Renal pelvis (tissue), 4 donors: ENCODE data around the gene CCNT1. TPM values are rescaled to one million over a fixed set of nuclear protein-coding genes. Genes with fewer than 3 reads are reported as not detected.
A peak's percentile ranks its signal among the peaks of the same experiment; 100 is the strongest.
"Not testable (repeated sequence)": the region's sequence is repeated elsewhere in the genome, so short reads cannot be mapped to it uniquely, and the experiment has no call there.

Source experiments
- DNase-seq: peaks from one replicate; pipeline ENCODE4 v3.0.0-alpha.2; 2013
- polyA plus RNA-seq, 3 donors: library from polyadenylated mRNA; unstranded; fragments of 120-200 nt; gene quantifications; one replicate each; pipeline ENCODE4 v1.2.1, GENCODE V29; 2013; ENCODE audit not compliant: insufficient read length in 3 of 3

The CCNT1 gene
- polyA plus RNA-seq, 3 donors: 26.6 to 35.1 (median 31.7) TPM

DNA sequence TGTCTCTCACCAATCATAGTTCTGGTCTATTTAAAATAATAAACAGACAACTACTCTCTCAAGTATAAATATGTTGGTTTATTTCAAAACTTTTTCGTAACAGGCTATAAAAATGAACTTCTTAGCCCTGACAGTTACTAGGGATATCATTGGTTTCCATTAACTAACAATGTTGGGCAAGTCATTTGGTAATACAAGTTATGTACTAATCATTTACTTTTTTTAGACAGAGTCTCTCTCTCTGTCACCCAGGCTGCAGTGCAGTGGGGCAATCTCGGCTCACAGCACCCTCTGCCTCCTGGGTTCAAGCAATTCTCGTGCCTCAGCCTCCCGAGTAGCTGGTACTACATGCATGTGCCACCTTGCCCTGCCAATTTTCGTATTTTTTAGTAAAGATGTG lies 19.9 kb downstream of the CCNT1 start:
- DNase-seq: no peak

DNA sequence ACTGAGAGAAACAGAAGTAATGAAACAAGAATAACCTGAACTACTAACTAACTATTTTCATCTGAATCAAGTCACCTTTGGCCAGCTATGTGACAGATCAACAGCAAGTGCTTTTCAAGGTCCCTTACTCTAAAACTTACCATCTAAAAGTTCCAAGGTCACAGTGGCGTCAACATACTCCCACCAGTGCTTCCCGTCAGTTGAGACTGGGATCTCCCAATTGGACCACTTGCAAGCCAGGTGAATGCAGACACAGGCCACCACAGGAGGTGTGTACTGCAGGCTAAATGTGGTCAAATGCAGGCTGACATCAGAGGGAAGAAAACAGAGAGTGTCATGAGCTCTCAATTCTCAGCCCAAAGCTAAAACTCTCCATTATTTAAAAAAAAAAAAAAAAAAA lies 20.6 kb downstream of the CCNT1 start:
- DNase-seq: no peak

DNA sequence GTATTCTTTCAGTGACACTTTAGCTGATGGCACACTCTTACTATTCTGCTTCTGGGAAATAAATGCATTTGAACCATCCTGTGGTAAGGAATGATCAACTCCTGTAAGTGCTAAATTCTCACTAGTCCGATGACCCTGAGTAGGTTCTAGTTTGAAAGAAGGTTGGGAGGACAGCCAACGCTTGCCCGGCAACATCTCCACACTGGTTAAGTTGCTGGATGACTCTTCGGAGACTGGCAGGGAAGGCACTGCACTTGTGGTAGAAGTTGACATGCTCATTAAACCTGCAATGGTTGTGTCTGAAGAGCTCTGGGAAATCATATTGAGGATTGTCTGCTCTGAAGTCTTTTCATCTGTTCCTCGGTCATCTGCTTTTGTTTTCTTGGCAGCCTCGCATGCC lies 22.5 kb downstream of the CCNT1 start:
- DNase-seq: no peak

DNA sequence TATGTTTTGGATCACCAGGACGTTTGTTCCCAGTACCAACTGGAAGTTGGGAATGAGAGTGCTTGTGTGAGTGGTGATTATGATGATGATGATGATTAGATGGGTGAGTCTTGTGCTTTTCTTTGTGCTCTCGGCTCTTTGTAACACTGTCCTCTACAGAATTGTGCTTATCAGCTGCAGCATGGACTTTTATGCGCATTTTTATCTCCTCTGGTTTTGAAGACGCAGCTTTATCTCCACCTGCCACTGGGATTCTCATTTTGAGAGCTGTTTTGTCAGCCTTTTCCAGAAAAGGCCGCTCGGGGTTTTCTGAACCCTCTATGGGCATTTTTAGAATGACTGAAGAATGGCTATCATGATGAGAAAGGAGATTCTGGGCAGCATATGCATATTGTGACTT lies 22.9 kb downstream of the CCNT1 start:
- no peak for DNase-seq

DNA sequence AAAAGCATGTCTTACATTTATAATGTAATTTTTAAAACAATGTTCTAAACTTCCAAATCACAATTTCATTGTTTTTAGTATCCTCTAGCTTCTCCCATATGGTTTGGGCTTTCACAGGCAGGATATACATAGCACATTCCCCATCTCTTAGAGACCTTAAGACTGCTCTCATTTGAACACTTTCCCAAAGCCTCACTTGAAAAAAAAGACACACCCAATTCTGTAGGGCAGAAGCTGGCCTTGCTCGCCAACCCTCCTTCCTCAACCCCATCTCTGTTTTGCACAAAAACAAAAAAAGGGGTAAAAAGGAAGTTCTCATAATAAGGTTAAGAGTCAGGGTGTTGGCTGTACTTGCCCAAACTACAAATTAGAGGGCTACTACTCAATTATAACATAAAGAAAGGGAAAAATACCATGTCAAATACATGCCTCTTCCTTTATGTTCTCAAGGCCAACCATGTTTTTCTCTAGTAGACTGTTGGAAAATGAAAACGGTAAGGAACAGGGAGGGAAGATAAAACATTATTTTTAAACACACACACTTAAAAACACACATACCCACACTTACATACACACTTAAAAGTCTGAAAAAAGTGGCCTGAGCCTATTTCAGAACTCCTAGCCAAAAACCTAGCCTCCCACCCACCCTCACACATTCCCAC lies 24.6 kb downstream of the CCNT1 start:
- DNase-seq: no peak

DNA sequence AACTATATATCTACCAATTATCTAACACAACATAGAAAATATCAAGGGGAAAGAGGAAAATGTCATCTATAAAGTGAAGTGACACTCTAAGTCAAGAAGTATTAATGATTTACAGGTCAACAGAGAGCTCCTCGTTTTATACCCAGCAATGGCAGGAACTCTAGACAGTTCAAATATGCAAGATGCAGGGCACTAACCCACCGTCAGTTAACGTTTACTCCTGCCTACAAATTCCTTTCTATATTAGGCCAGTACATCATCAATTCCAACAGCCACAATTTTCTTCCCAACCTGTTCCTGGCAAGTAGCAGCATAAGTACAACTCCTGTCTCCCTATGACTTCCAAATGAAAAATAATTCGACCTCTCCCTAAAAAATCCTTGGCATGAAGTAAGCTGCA lies 25.5 kb downstream of the CCNT1 start:
- no peak for DNase-seq

DNA sequence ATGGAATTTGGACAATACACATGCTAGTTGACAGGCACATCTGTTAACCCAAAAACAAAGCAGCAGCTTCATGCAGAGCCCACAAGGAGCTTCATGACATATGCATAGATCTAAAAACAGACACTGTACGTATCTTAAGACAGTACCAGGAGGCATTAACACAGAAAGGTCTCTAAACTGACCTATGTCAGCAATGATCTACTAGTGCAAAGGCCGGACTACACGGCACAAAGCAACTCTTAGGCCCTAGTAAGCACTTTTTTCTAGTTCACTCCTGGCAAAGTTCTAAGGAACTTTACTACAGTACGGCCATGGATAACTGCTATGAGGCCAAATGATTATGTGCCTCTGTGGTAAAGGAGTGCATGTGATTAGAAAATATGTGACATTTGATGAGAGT lies 26.1 kb downstream of the CCNT1 start:
- DNase-seq: no peak

DNA sequence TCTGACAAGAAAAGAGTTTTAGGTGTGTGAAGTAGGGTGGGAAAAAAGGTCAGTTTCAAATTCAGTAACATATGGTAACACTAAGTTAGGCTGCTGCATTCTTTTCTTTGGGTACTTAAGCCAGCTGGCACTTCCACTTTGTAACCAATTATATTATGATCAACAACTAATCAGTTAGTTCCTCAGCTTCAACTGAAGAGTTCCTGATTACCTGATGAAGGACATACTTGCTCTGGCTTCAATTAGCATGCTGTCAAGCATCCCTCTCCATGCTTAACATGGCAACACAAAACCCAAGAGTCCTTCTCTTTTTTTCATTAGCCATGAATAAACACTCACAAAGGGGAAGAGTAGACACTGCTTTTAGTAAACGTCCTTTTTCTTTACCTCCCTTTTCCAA lies 27.7 kb downstream of the CCNT1 start:
- DNase-seq: no peak

DNA sequence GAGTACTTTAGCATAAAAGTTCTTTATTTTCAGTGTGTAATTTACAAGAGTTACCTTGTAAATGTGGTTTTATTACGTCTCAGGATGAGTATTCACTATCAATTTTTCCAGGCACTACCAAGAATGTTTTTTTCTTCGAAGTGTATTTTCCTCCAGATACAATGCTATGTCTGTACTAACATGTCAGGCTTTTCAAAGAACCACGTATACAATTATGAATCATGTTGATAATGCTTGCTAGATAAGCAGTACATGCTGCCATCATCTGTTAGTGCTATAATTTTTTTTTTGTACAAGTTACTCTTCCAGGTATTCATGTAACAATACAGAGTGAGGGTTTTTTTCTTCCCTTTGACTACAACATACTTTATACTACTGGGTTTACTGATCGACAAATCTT lies 28.9 kb downstream of the CCNT1 start:
- DNase-seq: no peak

DNA sequence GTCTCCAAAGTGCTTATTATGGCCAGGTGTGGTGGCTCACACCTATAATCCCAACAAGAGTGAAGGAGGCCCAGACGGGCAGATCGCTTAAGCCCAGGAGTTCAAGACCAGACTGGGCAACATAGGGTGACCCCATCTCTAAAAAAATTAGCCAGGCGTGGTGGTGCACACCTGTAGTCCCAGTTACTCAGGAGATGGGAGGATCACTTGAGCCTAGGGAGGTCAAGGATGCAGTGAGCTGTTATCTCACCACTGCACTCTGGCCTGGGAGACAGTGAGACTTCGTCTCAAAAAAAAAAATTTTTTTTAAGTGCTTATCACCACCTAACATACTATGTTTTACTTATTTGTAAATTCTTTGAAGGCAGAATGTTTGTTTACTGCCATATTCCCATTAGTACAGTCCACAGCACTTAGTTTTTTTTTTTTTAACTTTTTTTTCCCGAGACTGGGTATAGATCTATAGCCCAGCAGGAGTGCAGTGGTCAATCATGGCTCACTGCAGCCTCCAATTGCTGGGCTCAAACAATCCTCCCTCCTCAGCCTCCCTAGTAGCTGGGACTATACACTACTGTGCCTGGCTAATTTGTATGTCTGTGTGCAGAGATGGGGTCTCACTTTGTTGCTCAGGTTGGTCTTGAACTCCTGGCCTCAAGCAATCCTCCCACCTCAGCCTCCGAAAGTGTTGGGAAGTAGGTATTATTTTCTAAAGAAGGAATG lies 29.7 kb downstream of the CCNT1 start:
- DNase-seq: no peak

DNA sequence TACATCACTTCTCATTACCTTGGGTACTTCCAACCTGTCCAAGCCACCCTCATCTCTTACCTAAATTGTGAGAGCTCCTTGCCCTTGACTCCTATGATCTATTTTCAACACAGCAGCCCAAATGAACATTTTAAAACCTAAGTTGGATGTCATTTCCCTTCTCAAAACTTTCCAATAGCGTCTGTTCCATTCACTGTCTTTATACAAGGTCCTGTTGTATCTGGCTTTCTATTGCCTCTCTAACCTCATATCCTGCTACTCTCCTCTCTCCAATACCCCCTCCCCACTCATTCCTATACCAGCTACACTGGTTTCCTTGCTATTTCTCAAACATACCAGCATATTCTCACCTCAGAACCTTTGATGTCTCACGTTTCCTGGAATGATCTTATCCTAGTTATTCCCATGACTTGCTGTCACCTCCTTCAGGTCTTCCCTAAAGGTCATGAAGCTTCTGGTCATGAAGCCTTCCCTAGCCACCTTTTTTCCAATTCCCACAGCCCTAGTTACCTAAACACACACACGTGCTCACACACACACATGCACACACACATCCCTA lies 30.4 kb downstream of the CCNT1 start:
- DNase-seq: no peak

DNA sequence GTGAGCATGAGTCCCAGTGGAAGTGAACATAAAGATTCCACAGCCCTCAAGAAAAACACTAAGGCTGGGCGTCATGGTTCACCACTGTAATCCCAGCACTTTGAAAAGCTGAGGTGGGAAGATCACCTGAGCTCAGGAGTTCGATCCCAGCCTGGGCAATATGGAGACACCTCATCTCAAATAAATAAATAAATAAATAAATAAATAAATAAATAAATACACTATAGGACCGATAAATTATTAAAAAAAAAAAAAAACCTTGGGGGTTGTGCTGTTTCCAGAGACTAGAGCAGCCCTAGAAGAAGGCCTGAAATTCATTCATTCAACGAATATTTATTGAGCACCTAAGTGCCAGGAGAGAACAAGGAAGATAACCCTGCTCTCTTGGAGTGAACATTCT lies 33.0 kb downstream of the CCNT1 start:
- no peak for DNase-seq

DNA sequence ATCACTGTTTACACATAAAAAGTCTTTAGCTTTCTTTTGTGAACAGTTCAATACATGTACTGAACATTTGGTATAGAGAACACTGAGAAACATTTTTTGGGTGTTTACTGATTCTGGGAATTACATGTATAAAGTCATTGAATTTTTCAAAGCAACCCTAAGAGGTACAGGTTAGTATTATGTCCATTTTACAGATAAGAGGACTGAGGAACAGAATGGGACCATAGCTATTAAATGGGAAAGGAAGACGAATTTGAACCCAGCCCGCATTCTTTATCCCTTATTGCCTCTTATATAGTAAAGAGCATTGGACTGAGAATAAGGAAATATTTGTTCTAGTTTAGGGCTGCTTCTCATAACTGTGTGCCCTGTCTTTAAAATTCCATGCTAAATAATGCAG lies 33.6 kb downstream of the CCNT1 start:
- no peak for DNase-seq

DNA sequence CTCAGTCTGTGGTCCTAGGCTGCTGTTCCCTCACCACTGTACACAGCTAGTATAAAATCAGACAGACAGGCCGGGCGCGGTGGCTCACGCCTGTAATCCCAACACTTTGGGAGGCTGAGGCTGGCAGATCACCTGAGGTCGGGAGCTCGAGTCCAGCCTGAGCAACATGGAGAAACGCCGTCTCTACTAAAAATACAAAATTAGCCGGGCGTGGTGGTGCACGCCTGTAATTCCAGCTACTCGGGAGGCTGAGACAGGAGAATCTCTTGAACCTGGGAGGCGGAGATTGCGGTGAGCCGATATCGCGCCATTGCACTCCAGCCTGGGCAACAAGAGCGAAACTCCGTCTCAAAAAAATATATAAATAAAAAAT lies 34.0 kb downstream of the CCNT1 start:
- DNase-seq: not testable (repeated sequence)

DNA sequence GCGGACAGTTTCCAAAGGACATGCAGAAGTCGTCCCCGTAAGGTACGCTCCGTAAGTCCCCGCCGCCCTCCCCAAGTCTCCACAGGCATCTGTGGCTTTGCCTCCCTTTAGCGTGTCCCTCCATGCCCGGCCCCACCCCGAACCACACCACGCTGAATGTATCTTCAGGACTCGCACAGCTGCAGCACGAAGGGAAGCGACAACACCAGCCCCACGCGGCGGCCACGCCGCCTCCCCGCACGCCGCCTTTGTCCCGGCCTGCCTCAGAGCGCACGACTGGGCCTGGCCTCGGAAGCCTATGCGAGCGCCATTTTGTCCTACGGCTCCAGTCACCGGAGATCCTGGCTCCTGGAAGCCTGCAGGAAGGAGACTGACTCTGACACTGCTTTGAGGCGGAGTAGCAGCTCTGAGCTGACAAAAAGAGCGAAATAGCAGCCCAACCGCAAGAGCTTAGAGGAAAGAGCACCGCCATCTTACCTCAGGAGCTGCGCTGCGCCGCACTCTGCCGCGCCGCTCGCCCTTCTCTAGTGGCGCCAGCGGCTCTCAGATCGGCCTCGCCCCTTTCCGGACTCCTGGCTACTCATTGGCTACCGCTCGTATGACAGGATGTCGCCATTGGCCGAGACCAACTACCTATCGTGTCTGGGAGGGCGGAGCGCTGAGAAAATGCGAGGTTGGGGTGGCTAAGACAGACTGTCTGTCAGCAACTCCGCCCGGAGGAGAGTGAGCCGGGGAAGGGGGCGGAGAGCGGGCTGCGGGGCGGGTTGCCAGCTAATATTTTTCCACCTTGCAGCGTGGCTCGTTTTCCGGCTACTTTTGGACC lies 34.6 kb downstream of the CCNT1 start, which contains the start of gene KANSL2:
TSS of gene KANSL2 (minus strand) at position 529 of the 823 bp plus-strand sequence. CDS start 606 bp downstream, outside the sequence.
- DNase-seq: peak; percentile 99

DNA sequence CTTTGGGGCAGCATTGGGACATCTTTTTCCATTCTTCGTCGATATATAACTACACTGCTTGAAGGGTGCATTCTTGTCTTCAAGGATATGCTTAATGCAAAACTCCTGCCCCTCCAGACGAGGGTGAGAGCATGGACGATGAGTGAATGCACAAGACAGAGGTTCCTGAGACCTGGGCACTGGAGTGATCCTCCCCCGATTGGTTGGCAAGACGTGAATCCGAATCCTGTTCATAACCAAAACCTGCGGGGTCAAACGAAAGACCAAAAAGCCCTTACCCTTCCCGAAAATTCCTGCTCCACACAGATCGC lies 35.2 kb downstream of the CCNT1 start:
- peak; percentile 19 for DNase-seq

DNA sequence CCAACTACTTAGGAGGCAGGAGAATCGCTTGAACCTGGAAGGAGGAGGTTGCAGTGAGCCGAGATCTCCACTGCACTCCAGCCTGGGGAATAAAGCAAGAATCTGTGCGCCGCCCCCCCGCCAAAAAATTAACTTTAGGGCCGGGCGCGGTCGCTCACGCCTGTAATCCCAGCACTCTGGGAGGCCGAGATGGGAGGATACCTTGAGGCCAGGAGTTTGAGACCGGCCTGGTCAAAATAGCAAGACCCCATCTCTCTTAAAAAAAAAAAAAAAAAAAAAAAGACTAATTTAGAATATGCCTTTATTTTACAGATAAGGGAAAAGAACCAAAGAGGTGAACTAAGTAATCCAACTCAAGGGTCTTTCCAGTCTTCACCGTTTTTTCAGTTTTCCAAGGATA lies 35.6 kb downstream of the CCNT1 start:
- no peak for DNase-seq

DNA sequence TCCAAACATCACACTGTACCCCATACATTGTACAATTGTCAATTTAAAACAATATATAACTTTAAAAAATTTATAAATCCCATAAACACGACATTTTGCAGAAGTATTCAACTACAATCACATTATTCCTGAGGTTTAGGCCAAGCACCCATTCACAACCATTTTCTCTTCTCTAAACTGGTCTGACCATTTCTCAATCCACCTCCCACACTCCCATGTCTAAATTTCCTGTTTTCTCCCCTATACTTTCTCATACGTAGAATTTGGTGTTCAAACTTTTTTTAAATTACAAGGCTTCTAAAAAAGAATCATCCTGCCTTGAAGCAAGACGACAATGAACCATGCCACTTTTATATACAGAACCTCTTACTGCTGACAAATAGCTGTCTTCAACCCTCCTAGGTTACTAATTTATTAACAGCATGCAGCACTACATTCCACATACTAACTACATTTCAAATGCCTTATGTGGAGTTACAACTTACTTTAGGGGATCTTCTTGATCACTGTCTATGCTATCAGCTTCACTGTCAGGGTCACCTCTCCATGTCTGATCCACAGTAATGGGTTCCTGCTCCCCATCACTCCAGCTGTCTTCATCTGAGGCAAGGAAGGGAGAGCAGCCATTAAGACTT lies 37.8 kb downstream of the CCNT1 start:
- no peak for DNase-seq

DNA sequence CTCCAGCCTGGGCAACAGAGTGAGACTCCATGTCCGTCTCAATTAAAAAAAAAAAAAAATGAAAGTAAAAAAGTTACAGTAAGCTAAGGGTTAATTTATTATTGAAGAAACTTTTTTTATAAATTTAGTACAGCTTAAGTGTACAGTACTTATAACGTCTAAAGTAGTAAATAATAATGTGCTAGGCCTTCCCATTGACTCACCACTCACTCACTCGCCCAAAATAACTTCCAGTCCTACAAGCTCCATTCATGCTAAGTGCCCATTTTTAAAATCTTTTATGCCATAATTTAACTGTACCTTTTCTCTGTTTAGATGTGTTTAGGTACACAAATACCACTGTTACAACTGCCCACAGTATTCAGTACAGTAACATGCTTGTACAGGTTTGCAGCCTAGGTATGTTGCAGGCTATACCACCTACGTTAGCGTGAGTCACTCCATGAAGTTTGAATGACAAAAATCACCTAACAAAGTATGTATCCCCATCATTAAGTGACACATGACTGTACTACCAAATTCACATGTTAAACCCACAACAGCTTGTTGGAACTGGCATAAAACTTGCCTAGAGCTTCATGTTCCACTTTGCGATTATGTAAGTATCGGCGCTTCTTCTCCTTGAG lies 45.2 kb downstream of the CCNT1 start:
- DNase-seq: no peak

DNA sequence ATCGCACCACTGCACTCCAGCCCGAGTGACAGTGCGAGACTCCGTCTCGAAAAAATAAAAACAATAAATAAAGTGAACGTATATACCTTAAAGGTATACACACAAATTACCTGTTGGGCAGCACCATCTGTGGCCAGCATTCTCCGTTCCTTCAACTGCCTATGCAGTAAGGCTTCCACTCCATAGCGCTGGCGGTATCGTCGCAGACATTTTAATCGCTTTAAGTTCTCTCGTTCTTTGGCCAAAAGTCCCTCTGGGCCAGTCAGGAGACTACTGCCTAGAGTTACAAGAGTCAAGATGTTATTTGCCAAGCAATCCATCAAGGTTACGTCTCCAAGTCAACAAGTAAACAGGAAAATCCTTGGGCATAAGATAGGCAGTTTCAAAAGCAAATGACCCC lies 47.5 kb downstream of the CCNT1 start:
- DNase-seq: no peak

DNA sequence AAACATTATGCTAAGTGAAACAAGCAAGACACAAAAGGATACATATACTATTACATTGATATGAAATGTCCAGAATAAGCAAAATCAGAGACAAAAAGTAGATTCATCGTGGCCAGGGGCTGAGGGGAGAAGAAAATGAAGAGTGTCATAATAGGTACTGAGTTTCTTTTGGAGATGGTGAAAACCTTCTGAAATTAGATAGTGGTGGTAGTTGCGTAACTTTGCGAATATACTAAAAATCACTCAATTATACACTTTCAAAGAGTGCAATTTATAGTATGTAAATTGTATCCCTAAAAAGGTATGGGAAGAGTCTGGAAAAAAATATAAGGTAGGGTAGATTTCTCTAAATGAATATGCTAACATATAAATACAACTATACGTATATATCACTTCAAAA lies 56.6 kb downstream of the CCNT1 start:
- DNase-seq: no peak

DNA sequence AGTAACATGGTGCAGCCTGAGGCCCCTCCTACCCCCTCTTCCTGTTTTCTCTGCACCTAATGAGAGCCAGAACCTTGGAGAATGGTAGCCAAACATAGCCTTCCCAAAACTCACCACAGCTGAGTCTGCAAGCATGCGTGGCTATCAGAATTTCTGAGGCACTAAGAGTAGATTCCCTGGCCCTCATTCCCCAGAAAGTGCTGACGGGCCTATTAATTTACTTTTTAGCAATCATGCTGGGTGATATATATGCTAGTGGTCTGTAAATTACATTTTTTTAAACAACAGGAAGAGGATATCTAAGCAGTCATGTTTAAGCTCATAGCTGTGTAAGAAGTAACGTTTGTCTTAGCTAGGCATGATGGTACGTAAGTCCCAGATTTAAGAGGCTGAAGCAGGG lies 64.8 kb downstream of the CCNT1 start:
- DNase-seq: no peak
